ENCODE measurements around the gene ACOX3. TPM values are rescaled to one million over a fixed set of nuclear protein-coding genes. Genes with fewer than 3 reads are reported as not detected.
"Not testable (repeated sequence)": the region's sequence is repeated elsewhere in the genome, so short reads cannot be mapped to it uniquely, and the experiment has no call there.

ACOX3 gene
- total RNA-seq, 4 donors from 2014 or later: 18.7 to 104 (median 31.3) TPM

DNA sequence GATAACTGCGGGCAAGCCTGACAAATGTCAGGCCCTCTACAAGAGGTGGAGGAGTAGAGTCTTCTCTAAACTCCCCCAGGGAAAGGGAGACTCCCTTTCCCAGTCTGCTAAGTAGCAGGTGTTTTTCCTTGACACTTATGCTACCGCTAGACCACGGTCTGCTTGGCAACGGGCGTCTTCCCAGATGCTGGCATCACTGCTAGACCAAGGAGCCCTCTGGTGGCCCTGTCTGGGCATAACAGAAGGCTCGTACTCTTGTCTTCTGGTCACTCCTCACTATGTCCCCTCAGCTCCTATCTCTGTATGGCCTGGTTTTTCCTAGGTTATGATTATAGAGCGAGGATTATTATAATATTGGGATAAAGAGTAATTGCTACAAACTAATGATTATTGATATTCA is 33.6 kb downstream of the ACOX3 start:
- H3K27ac ChIP-seq; intact Hi-C loops (cut with DNase I; ENCODE audit: low total_unique reads); H3K27me3 ChIP-seq; H3K36me3 ChIP-seq; H3K4me3 ChIP-seq; H3K9me3 ChIP-seq: not testable (repeated sequence)
- H3K4me1 ChIP-seq: peaks cover 0 to 15% (median 9%) of the 10 kb centered on the region in 4 donors
- TF ChIP-seq, protein P1, sequence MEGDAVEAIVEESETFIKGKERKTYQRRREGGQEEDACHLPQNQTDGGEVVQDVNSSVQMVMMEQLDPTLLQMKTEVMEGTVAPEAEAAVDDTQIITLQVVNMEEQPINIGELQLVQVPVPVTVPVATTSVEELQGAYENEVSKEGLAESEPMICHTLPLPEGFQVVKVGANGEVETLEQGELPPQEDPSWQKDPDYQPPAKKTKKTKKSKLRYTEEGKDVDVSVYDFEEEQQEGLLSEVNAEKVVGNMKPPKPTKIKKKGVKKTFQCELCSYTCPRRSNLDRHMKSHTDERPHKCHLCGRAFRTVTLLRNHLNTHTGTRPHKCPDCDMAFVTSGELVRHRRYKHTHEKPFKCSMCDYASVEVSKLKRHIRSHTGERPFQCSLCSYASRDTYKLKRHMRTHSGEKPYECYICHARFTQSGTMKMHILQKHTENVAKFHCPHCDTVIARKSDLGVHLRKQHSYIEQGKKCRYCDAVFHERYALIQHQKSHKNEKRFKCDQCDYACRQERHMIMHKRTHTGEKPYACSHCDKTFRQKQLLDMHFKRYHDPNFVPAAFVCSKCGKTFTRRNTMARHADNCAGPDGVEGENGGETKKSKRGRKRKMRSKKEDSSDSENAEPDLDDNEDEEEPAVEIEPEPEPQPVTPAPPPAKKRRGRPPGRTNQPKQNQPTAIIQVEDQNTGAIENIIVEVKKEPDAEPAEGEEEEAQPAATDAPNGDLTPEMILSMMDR (IDR thresholded peaks at IDR 0.05): peak in 4 of 5 experiments; percentile 30 to 51 (median 43)
- 79 to 100% methylated on average over 1 to 7 of the region's 7 CpGs for WGBS, 2 donors (ENCODE audit: low coverage in 1 of 2)
- DNase-seq: peak; percentile 26
- in situ Hi-C loops (cut with MboI; ENCODE audit: low pct_ligation_motif_present in 1 of 4, low pct_unique_long_range_greater_than_20kb in 1 of 4, low sequenced_read_pairs in 3 of 4): loop anchor here in 3 of 4 donors (10.0 to 25.0 kb wide), 3 partner anchors 162 to 245 kb away; partner anchors contain the start of gene ABLIM2 (in 1 of the 3)

DNA sequence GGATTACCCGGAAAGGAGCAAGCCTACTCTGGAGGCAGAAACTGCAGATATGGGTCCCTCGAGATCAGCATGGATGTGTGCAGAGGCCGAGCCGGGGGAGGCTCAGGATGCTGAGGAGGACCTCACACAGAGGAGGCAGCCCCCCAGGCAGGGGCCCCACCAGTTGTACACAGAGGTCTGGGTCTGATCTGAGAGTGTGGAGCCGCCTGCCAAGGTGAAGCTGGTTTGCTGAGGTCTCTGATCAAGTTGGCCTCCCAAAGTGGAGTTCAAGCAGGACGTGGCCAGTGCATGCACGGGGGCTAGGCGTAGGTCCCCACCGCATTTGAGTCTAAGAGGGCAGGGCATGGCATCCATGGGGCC is 35.0 kb downstream of the ACOX3 start:
- in situ Hi-C loops (cut with MboI; ENCODE audit: low pct_ligation_motif_present in 1 of 4, low pct_unique_long_range_greater_than_20kb in 1 of 4, low sequenced_read_pairs in 3 of 4) (loop anchor here in 3 of 4 donors (10.0 to 25.0 kb wide), 3 partner anchors 161 to 243 kb away; partner anchors contain the start of gene ABLIM2 (in 1 of the 3)), intact Hi-C loops (cut with DNase I; ENCODE audit: low total_unique reads) (no loop called here)
- Histone ChIP-seq H3K4me1 (peaks cover 0 to 15% (median 9%) of the 10 kb centered on the region in 4 donors), H3K27me3 (no peaks in the 10 kb centered on the region), H3K27ac (no peak overlapping the region), H3K4me3 (no peak overlapping the region), H3K9me3 (no peaks in the 10 kb centered on the region), H3K36me3 (peaks cover 0 to 2% (median 0%) of the 10 kb centered on the region in 4 donors)
- 97% methylated on average over 9 of the region's 9 CpGs; no CpG with 5 or more reads in 1 of the 2 donors for whole genome bisulfite sequencing, 2 donors (ENCODE audit: low coverage in 1 of 2)
- DNase-seq: no peak
- TF ChIP-seq POLR2AphosphoS5 (IDR thresholded peaks at IDR 0.05) (no peak), POLR2A (IDR thresholded peaks at IDR 0.05) (no peak), EP300 (IDR thresholded peaks at IDR 0.05; ENCODE audit: low read depth) (no peak)
- TF ChIP-seq, protein P1 (IDR thresholded peaks at IDR 0.05): no peak

DNA sequence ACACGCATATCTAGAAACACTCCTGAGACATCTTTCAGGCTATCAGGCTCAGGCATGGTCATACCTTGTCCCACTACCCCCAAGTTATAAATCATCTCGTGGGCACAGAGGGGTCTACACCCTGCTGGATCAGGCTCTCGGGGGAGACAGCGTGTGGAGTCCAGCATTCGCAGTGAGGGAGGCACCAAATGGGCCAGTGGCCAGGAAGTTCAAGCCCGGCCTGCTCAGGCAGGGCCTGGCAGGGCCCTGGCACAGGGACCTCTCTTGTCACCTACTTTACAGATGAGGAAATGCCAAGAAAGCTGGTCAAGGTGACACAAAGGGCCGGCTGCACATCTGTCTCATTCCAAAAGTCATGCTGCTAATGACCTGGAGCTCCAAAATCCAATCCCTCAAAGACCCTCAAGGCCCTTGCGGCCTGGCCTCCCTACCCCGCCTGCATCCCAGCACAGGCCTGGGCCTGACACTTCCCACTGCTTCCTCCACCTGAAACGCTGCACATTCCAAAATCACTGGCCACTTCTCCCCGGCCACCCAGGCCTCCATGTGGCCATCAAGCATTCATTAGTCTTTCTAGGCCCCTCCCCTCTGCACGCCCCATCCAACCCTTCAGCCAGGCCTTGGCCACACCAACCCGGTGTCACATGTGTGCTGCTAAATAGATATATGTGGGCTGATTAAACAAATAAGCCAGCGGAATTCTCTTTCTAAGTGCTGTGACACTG is 35.6 kb downstream of the ACOX3 start:
- H3K9me3 ChIP-seq: no peaks in the 10 kb centered on the region
- intact Hi-C loops (cut with DNase I; ENCODE audit: low total_unique reads): no loop called here
- H3K36me3 ChIP-seq: peaks cover 0 to 2% (median 0%) of the 10 kb centered on the region in 4 donors
- no peak overlapping the region for H3K4me3 ChIP-seq
- H3K27me3 ChIP-seq: no peaks in the 10 kb centered on the region
- 84 to 92% methylated on average over 3 to 14 of the region's 14 CpGs for WGBS, 2 donors (ENCODE audit: low coverage in 1 of 2)
- TF ChIP-seq, protein P1 (IDR thresholded peaks at IDR 0.05): no peak
- TF ChIP-seq POLR2AphosphoS5 (IDR thresholded peaks at IDR 0.05): no peak
- no peak for TF ChIP-seq EP300 (IDR thresholded peaks at IDR 0.05; ENCODE audit: low read depth)
- TF ChIP-seq POLR2A (IDR thresholded peaks at IDR 0.05): no peak
- no peak overlapping the region for H3K27ac ChIP-seq
- no peak for DNase-seq
- in situ Hi-C loops (cut with MboI; ENCODE audit: low pct_ligation_motif_present in 1 of 4, low pct_unique_long_range_greater_than_20kb in 1 of 4, low sequenced_read_pairs in 3 of 4): loop anchor here (5.0 to 25.0 kb wide), 4 partner anchors 160 to 243 kb away; partner anchors contain the start of gene ABLIM2 (in 1 of the 4)
- H3K4me1 ChIP-seq: peaks cover 0 to 15% (median 5%) of the 10 kb centered on the region in 4 donors

DNA sequence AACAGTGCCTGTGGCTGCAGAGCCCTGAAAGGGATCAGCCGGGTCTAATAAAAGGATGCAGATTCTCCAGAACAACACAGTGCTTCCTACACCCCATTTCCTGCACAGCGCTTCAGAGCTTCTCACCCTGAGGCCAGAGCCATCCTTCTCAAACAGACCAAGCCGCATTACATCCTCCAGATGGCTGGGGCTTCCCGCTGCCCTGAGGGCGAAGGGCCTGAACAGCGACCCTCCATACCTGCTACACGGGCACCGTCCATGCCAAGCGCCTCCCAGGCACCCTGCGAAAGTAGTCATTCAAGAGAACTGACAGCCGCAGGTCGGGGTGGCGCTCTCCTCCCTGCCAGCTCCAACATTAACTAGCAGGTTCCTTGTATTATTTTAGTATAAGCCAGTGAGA is 36.5 kb downstream of the ACOX3 start:
- DNase-seq: no peak
- H3K4me3 ChIP-seq: no peak overlapping the region
- peak overlapping the region in 1 of 4 donors; percentile 32 for H3K27ac ChIP-seq
- in situ Hi-C loops (cut with MboI; ENCODE audit: low pct_ligation_motif_present in 1 of 4, low pct_unique_long_range_greater_than_20kb in 1 of 4, low sequenced_read_pairs in 3 of 4) (loop anchor here (5.0 to 25.0 kb wide), 4 partner anchors 159 to 242 kb away; partner anchors contain the start of gene ABLIM2 (in 1 of the 4)), intact Hi-C loops (cut with DNase I; ENCODE audit: low total_unique reads) (loop anchor here (2.0 kb wide), 1 partner anchor 161 kb away; no protein-coding TSS in a partner anchor)
- H3K36me3 ChIP-seq: peaks cover 0 to 5% (median 0%) of the 10 kb centered on the region in 4 donors
- no peak for TF ChIP-seq POLR2A (IDR thresholded peaks at IDR 0.05)
- no peak for TF ChIP-seq POLR2AphosphoS5 (IDR thresholded peaks at IDR 0.05)
- TF ChIP-seq, protein P1 (IDR thresholded peaks at IDR 0.05): no peak
- no peak for TF ChIP-seq EP300 (IDR thresholded peaks at IDR 0.05; ENCODE audit: low read depth)
- peaks cover 0 to 11% (median 3%) of the 10 kb centered on the region in 4 donors for H3K4me1 ChIP-seq
- no peaks in the 10 kb centered on the region for H3K27me3 ChIP-seq
- 91% methylated on average over 13 of the region's 13 CpGs; no CpG with 5 or more reads in 1 of the 2 donors for WGBS, 2 donors (ENCODE audit: low coverage in 1 of 2)
- no peaks in the 10 kb centered on the region for H3K9me3 ChIP-seq
